Breast epithelium (tissue), 3 donors: ENCODE results near the gene TDRD5.

Source experiments
- POLR2AphosphoS5 ChIP-seq, 3 donors: sonication (generic); formaldehyde crosslinking; IDR thresholded peaks; one replicate each; pipeline ENCODE4 v1.6.1; 2017; ENCODE audit warnings: antibody characterized with exemption in 3 of 3
- TF ChIP-seq, protein P1 (sequence below), 3 donors: fragments of 450-650 bp; IDR thresholded peaks; one replicate each; pipeline ENCODE4 v1.5.1; 2016 to 2017; ENCODE audit warnings: antibody characterized with exemption in 3 of 3, mild to moderate bottlenecking in 3 of 3, moderate library complexity in 3 of 3

DNA sequence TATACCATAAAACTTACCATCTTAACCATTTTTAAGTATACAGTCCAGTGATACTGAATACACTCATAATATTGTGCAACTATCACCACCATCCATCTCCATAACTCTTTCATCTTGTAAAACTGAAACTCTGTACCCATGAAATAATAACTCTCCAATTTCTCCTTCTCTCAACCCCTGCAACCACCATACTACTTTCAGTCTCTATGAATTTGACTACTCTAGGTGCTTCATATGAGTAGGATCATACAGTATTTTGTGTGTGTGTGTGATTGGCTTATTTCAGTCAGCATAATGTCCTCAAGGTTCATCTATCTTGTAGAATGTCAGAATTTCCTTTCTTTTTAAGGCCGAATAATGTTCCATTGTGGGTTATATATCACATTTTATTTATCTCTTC lies 33.6 kb upstream of the TDRD5 start:
- TF ChIP-seq, protein P1, sequence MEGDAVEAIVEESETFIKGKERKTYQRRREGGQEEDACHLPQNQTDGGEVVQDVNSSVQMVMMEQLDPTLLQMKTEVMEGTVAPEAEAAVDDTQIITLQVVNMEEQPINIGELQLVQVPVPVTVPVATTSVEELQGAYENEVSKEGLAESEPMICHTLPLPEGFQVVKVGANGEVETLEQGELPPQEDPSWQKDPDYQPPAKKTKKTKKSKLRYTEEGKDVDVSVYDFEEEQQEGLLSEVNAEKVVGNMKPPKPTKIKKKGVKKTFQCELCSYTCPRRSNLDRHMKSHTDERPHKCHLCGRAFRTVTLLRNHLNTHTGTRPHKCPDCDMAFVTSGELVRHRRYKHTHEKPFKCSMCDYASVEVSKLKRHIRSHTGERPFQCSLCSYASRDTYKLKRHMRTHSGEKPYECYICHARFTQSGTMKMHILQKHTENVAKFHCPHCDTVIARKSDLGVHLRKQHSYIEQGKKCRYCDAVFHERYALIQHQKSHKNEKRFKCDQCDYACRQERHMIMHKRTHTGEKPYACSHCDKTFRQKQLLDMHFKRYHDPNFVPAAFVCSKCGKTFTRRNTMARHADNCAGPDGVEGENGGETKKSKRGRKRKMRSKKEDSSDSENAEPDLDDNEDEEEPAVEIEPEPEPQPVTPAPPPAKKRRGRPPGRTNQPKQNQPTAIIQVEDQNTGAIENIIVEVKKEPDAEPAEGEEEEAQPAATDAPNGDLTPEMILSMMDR (IDR thresholded peaks at IDR 0.05), result no peak
- TF ChIP-seq POLR2AphosphoS5 (IDR thresholded peaks at IDR 0.05), result no peak
